Psoas muscle (tissue), 8 donors: Measurements from ENCODE around the gene CNOT6L. TPM values are rescaled to one million over a fixed set of nuclear protein-coding genes. Genes with fewer than 3 reads are reported as not detected.

Source experiments
- ATAC-seq, 4 donors: fragments of 200-7000 bp; cut with Tn5 transposase; one replicate each; pipeline ENCODE4 v1.9.1; 2020; ENCODE audit warnings: moderate library complexity in 3 of 4, mild to moderate bottlenecking in 2 of 4
- DNase-seq, 2 donors: peaks; one replicate each; pipeline ENCODE4 v3.0.0-alpha.2; 2020
- H3K27ac ChIP-seq: fragments of 200-600 bp; one replicate; pipeline ENCODE4 v1.8.0; 2022
- H3K27me3 ChIP-seq, 3 donors: fragments of 200-600 bp in 1 of 3; one replicate each; pipeline versions ENCODE4 v1.6.1 to v1.8.0; 2013 to 2022; ENCODE audit warnings: low read length in 2 of 3, mild to moderate bottlenecking in 2 of 3, moderate library complexity in 1 of 3; ENCODE audit not compliant: insufficient read depth in 3 of 3
- H3K36me3 ChIP-seq, 2 donors: fragments of 200-600 bp in 1 of 2; one replicate each; pipeline versions ENCODE4 v1.6.1 to v1.8.0; 2013 to 2022; ENCODE audit warnings: low read depth in 1 of 2, mild to moderate bottlenecking in 1 of 2, moderate library complexity in 1 of 2; ENCODE audit not compliant: insufficient read depth in 1 of 2
- H3K4me1 ChIP-seq: fragments of 200-600 bp; one replicate; pipeline ENCODE4 v1.8.0; 2022
- H3K4me3 ChIP-seq: fragments of 200-600 bp; one replicate; pipeline ENCODE4 v1.8.0; 2022; ENCODE audit warnings: mild to moderate bottlenecking
- H3K9me3 ChIP-seq: fragments of 200-600 bp; one replicate; pipeline ENCODE4 v1.8.0; 2022
- WGBS, 3 donors: extraction: QIAGEN DNeasy Blood & Tissue Kit; methylation state at CpG; one replicate each; pipeline versions ENCODE4 v1.1.6 to v1.1.7; 2013; 5-methylcytosine and 5-hydroxymethylcytosine counted together
- intact Hi-C, 2 donors: fragments of 100-400 bp; cut with DNase I; formaldehyde crosslinking; loops; one replicate each; pipeline versions ENCODE4 v1.11.0 to v1.14.2; 2022
- polyA plus RNA-seq, 3 donors: library from polyadenylated mRNA; stranded (reverse); fragments of 200-250 nt; gene quantifications; one replicate each; pipeline ENCODE4 v1.2.3, GENCODE V29; 2013
- total RNA-seq, 4 donors: library from RNA; stranded (reverse); fragmentation: NEBNext Ultra II Directional in 2 of 4; extraction: Animal tissue kit (Norgen Biotek cat#: 25700) in 2 of 4; gene quantifications; one replicate each; pipeline versions ENCODE4 v1.2.1 to v1.2.4, GENCODE V29; 2021 to 2023
- TF ChIP-seq, protein P1 (sequence below): fragments of 200-600 bp; IDR thresholded peaks from one replicate; pipeline ENCODE4 v1.8.0; 2022; ENCODE audit warnings: antibody characterized with exemption
- donor health status: healthy with polysubstance abuse.
- donor health status: DM: no; HTN: no; CAD: no; lungs with moderate emphysema.
- donor health status: Bipolar disorder and iron deficiency.
- donor health status: healthy.
- donor health status: DM: yes; HTN: yes; CAD: no.
- donor health status: DM: no; HTN: no; CAD: no.
- donor health status: DM: no; HTN: no; CAD: no.
- donor health status: DM: yes; HTN: yes; CAD: no.

Gene CNOT6L
- total and polyA plus RNA-seq, 7 donors = 2.6 to 23.3 (median 18.0) TPM

DNA sequence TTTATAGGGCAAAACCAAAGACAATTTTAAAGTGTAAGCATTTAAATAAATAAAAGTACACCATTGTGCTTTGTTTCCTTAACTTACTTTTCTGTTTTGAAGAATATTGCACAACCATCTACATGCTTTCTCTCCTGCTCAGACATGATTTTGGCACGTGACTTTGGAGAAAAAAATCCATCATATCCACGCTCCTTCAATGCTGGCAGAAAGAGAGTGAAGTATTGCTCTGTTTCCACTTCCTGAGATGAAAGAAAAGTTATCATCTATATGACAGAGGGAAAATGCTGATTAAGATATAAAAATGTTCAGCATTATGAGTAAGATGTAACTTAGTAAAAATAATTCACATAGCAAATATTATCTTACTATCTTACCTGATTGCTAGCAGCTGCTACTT is 77.1 kb downstream of the CNOT6L start:
- no peaks in the 10 kb centered on the region for H3K9me3 ChIP-seq
- H3K4me3 ChIP-seq = no peak overlapping the region
- intact Hi-C loops = no loop called here
- no peaks in the 10 kb centered on the region for H3K27me3 ChIP-seq
- DNase-seq (no peak), ATAC-seq (no peak)
- 74 to 84% (median 79%) methylated on average over 2 of the region's 2 CpGs for WGBS, 3 donors
- TF ChIP-seq, protein P1, sequence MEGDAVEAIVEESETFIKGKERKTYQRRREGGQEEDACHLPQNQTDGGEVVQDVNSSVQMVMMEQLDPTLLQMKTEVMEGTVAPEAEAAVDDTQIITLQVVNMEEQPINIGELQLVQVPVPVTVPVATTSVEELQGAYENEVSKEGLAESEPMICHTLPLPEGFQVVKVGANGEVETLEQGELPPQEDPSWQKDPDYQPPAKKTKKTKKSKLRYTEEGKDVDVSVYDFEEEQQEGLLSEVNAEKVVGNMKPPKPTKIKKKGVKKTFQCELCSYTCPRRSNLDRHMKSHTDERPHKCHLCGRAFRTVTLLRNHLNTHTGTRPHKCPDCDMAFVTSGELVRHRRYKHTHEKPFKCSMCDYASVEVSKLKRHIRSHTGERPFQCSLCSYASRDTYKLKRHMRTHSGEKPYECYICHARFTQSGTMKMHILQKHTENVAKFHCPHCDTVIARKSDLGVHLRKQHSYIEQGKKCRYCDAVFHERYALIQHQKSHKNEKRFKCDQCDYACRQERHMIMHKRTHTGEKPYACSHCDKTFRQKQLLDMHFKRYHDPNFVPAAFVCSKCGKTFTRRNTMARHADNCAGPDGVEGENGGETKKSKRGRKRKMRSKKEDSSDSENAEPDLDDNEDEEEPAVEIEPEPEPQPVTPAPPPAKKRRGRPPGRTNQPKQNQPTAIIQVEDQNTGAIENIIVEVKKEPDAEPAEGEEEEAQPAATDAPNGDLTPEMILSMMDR = no peak
- no peak overlapping the region for H3K27ac ChIP-seq
- peaks cover 2 to 47% of the 10 kb centered on the region in 2 donors for H3K36me3 ChIP-seq
- peaks cover 3% of the 10 kb centered on the region for H3K4me1 ChIP-seq

GRCh38 chr4:77740480-77740879 is 78.7 kb downstream of the CNOT6L start:
- H3K9me3 ChIP-seq = no peaks in the 10 kb centered on the region
- H3K4me3 ChIP-seq = no peak overlapping the region
- peaks cover 2 to 47% of the 10 kb centered on the region in 2 donors for H3K36me3 ChIP-seq
- TF ChIP-seq, protein P1 = no peak
- DNase-seq (no peak), ATAC-seq (no peak)
- no peak overlapping the region for H3K27ac ChIP-seq
- no peaks in the 10 kb centered on the region for H3K27me3 ChIP-seq
- 96 to 99% (median 98%) methylated on average over 4 of the region's 4 CpGs for WGBS, 3 donors
- intact Hi-C loops = no loop called here
- peaks cover 6% of the 10 kb centered on the region for H3K4me1 ChIP-seq

GRCh38 chr4:77734928-77735327 is 84.2 kb downstream of the CNOT6L start:
- no peak overlapping the region for H3K27ac ChIP-seq
- ATAC-seq (no peak), DNase-seq (no peak)
- H3K9me3 ChIP-seq = no peaks in the 10 kb centered on the region
- intact Hi-C loops = loop anchor here in 1 of 2 donors (10.0 kb wide), 1 partner anchor 130 kb away; the partner anchor contains the start of gene MRPL1
- H3K27me3 ChIP-seq = no peaks in the 10 kb centered on the region
- H3K4me1 ChIP-seq = peaks cover 6% of the 10 kb centered on the region
- 85 to 87% (median 85%) methylated on average over 4 of the region's 4 CpGs for WGBS, 3 donors
- H3K4me3 ChIP-seq = no peak overlapping the region
- TF ChIP-seq, protein P1 = no peak
- H3K36me3 ChIP-seq = peaks cover 1 to 34% of the 10 kb centered on the region in 2 donors

DNA sequence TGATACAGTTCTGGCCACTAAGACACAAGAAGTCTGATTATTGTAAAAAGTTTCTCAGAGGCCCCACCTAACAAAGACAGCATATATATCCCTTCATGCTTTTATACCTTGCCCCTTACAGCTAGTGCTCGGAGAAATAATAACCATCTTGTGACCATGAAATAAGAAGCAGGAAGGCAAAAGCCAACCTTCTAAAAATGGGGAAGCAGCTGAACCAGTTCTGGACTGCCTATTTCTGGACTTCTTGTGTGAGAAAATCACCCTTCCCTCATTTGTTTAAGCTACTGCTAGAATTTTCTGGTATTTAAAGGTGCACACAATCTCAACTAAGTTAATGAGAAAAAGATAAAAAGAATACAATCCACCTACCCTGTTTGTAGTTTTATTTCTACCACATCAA is 87.5 kb downstream of the CNOT6L start:
- H3K27me3 ChIP-seq = no peaks in the 10 kb centered on the region
- no peak overlapping the region for H3K4me3 ChIP-seq
- H3K4me1 ChIP-seq = no peaks in the 10 kb centered on the region
- TF ChIP-seq, protein P1 = no peak
- 78 to 96% (median 90%) methylated on average over 1 of the region's 1 CpG for WGBS, 3 donors
- H3K27ac ChIP-seq = no peak overlapping the region
- no peak for DNase-seq
- intact Hi-C loops = loop anchor here in 1 of 2 donors (10.0 kb wide), 1 partner anchor 133 kb away; the partner anchor contains the start of gene MRPL1
- peaks cover 2 to 45% of the 10 kb centered on the region in 2 donors for H3K36me3 ChIP-seq
- H3K9me3 ChIP-seq = no peaks in the 10 kb centered on the region
- no peak for ATAC-seq

- Histone ChIP-seq H3K9me3 (no peaks in the 10 kb centered on the region), H3K36me3 (peaks cover 5 to 77% of the 10 kb centered on the region in 2 donors), H3K4me3 (no peak overlapping the region), H3K27ac (no peak overlapping the region), H3K4me1 (no peaks in the 10 kb centered on the region), H3K27me3 (no peaks in the 10 kb centered on the region)
- TF ChIP-seq, protein P1 = no peak
- intact Hi-C loops = no loop called here
- ATAC-seq = no peak
- no peak for DNase-seq
- WGBS, 3 donors = 95 to 100% (median 96%) methylated on average over 1 of the region's 1 CpG
Measured at GRCh38 chr4:77728420-77728819, 90.7 kb downstream of the CNOT6L start.
